GM19455 (cell line): ENCODE measurements around the gene HSPB7.
"Not testable (repeated sequence)": the region's sequence is repeated elsewhere in the genome, so short reads cannot be mapped to it uniquely, and the experiment has no call there.

Experiments used
- ATAC-seq: cut with Tn5 transposase; IDR thresholded peaks from one replicate; pipeline ENCODE4 v1.9.1; 2021; ENCODE audit not compliant: unreplicated experiment

HSPB7 gene

GRCh38 chr1:16017461-16018303, at the start of gene HSPB7:
TSS of gene HSPB7 (minus strand) at chr1:16018043. CDS start at chr1:16017963, 80 bp downstream.
- ATAC-seq, result no peak

DNA sequence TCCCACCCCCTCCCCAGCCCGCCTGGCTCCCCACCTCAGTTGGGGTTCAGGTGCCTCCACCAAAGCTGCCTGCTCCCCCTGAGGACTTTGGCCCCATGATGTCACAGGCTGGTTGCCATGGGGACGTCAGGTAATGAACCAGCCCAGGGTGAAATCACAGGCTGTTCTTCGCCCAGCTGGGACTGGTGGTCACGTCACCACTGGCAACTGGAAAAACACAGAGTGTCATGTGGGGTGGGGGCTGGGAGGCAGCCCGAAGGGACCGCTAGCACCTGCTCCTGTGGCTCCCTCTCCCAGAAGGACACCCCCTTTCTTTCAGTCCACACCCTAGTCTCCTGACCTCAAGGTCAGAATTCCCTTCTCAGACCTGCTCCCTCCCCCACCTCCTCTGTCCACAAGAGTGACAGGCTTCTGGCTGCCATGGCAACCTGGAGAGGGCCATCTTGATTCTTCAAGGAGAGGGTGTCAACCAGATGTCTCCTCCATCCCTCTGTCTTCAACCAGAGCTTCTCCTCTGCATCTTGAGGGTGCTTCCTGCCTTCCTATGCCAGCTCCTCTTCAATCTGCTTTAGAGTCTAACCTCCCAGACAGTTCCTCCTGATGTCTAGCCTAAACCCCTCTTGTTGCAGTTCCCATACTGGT, 49.4 kb upstream of the HSPB7 start:
- ATAC-seq, result no peak

DNA sequence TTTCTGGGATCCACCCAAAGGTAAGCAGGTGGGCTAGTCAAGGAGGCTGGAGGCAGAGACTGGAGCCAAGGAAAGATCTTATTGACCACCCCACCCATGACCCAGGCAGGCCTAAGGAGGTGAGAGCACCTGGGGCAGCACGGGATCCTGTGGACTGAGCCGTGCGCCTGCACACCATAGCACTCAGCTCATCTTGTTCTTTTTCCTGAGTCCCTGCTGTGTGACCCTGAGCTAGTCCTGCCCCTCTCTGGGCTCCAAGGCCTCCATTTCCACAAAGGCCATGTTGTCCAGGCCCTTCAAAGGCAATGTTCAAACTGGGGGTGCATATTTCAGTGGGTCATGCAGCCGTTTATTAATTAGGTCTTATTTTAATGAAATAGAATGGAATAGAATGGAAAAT, 48.4 kb upstream of the HSPB7 start:
- ATAC-seq, result no peak

- no peak for ATAC-seq
Measured at GRCh38 chr1:16065269-16065576, 47.4 kb upstream of the HSPB7 start.

GRCh38 chr1:16064536-16065268, 46.9 kb upstream of the HSPB7 start:
- ATAC-seq, result no peak

GRCh38 chr1:16063921-16064320, 46.1 kb upstream of the HSPB7 start:
- ATAC-seq, result no peak

GRCh38 chr1:16063226-16063829, 45.5 kb upstream of the HSPB7 start:
- ATAC-seq, result no peak

DNA sequence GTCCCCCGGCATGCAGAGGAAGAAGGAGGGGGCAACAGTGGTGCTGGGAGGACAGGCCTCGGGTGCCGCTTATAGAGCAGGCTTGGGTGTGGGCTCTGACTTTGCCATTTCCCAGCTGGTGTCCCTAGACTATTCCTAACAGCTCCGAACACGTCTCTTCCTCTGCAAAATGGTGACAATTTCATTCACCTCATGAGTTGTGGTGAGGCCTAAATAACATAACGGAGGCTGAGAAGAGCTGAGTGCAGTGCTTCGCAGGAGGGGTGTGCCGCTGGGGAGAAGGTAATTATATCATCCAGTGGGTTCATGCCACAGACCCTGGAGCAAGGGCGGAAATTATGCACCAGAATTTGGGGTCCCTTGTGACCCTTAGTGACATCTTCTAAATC, 44.8 kb upstream of the HSPB7 start:
- not testable (repeated sequence) for ATAC-seq

GRCh38 chr1:16061989-16062686, 44.3 kb upstream of the HSPB7 start:
- not testable (repeated sequence) for ATAC-seq

DNA sequence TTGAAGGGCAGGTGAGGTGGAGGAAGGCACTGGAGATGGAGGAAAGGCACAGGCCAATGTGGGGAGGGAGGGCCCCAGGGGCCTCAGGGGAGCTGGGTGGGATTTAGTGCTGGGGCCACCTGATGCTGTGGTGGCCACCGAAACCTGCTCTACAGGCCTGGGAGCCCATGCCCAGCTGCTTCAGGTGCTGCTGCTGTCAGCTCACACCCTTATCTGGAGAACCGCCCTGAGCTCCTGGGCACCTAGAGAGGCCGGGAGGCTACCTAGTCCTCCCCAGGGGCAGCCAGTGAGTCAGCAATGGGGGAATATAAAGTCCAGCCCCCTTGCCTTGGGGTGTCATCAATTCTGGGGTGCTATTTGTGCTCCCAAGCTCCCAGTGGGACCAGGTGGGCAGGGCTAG, 43.4 kb upstream of the HSPB7 start:
- ATAC-seq, result no peak

DNA sequence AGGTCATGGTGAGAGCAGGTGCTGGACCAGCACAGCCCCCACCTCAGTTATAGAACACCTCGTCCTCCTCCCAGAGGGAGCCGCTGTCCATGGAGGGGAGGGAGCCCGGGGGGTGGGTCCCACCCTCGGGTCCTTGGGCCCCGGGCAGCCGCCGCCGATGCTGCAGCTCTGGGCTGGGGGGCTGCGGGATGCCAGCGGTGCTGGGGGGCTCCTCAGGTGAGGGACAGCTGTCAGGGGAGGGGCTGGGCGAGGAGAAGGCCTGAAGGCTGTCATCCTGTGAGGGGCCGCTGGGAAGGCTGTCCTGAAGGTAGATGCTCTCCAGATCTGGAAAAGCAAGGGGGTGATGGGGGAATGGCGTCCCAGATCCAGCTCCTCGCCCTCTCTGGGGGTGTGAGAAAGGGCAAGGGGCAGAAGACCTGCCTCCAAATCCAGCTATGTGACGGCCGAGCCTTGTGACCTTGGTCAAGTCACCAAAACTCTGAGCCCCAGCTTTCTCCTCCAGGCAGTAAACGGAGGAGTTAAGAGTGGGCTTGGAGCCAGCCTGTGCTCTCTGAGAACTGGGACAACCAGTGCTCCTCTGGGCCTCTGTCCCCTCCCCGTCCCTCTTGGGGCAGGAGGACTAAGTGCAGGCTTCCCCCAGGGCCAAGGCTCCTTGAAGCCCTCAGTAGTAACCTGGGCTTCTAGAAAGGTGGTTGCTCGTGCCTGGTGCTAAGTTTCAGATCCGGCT, 40.7 kb upstream of the HSPB7 start:
- ATAC-seq, result not testable (repeated sequence)

GRCh38 chr1:16057314-16057915, 39.6 kb upstream of the HSPB7 start:
- not testable (repeated sequence) for ATAC-seq

DNA sequence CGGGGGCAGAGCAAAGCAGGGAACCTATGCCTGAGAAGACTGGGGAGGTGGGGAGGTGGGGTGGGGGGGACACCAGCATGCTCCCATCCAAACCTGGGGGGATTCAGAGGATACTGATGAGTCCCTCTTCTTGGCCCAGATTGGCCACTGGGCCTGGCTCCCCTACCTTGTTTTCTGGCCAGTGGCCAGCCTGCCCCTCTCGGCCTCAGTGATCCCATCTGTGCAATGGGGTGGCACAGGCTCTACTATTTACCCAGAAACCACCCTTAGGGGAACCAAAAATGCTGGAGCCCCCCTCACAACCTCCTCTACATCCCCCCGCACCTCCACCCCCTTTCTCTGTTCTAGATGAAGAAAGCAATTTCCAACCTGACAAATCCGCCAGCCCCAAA, 38.7 kb upstream of the HSPB7 start:
- not testable (repeated sequence) for ATAC-seq

GRCh38 chr1:16055613-16056520, 38.0 kb upstream of the HSPB7 start:
- no peak for ATAC-seq

- ATAC-seq, result no peak
Measured at GRCh38 chr1:16054598-16055540, 37.0 kb upstream of the HSPB7 start.

DNA sequence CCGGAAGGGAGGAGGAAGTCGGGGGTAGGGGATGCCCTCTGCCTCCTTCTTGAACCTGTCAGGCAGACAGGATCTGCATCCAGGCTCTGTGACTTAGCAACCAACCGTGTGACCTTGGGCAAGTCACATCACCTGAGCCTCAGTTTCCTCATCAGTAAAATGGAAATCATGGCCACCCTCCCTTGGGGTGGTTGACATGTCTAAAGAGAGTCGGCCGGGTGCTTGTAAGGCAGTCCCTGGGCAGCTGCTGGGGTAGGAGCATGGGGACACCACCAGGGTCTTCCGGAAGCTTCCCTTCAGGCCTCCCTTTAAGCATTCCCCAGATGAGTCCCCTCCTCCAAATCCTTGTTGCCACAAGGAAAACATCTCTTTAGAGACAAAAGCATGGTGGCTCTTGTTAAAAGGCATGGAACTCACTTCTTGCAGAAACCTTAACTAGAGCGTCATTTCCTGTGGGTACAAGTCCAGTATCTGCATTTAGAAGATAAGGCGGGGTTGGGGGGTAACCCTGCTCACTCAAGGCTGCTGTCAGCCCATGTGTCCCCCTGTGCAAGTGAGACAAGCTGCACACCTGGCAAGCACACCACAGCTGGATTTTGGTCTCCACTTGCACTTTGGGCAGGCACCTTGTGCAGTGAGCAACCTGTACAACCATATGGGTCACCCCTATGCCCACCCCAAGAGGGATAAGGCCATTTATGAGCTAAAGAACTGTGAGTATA, 36.1 kb upstream of the HSPB7 start:
- no peak for ATAC-seq

DNA sequence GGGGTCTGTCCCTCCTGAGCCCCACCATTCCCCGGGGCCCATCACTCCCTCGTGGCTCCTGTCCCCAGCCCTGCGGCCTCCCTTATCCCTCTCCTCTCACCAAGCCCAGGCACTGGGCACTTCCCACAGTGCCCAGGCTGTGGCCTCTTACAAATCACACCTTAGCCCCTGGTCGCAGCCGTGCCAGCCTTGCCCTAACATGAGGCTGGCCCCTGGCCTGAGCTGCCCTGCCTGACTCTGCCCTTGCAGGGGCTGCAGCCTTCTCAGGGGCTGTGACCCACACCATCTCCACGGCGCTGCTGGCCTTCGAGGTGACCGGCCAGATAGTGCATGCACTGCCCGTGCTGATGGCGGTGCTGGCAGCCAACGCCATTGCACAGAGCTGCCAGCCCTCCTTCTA, 34.1 kb upstream of the HSPB7 start:
- not testable (repeated sequence) for ATAC-seq
